H9 (cell line): ENCODE results near the gene APOBEC3G. TPM values are rescaled to one million over a fixed set of nuclear protein-coding genes. Genes with fewer than 3 reads are reported as not detected.

Source experiments
- DNase-seq: peaks from one replicate; pipeline ENCODE4 v3.0.0-alpha.2; 2017
- H2AFZ ChIP-seq: one replicate; pipeline ENCODE4 v1.6.1; 2013; ENCODE audit warnings: mild to moderate bottlenecking, low read length, control low read depth, moderate library complexity
- H2AK5ac ChIP-seq: 2 replicates; pipeline ENCODE4 v1.6.1; 2013; ENCODE audit warnings: low read length, control low read depth, mixed read lengths; ENCODE audit not compliant: insufficient read length
- H2BK120ac ChIP-seq: one replicate; pipeline ENCODE4 v1.6.1; 2013; ENCODE audit warnings: low read depth, mild to moderate bottlenecking, low read length, control low read depth, inconsistent platforms; ENCODE audit not compliant: poor library complexity, severe bottlenecking
- H2BK12ac ChIP-seq: 2 replicates; pipeline ENCODE4 v1.6.1; 2013; ENCODE audit warnings: low read length, control low read depth, mixed read lengths, low read depth; ENCODE audit not compliant: insufficient read length
- H2BK15ac ChIP-seq: 2 replicates; pipeline ENCODE4 v1.6.1; 2013; ENCODE audit warnings: low read depth, low read length, control low read depth
- H2BK20ac ChIP-seq: one replicate; pipeline ENCODE4 v1.6.1; 2013; ENCODE audit warnings: low read depth, mild to moderate bottlenecking, low read length, control low read depth, inconsistent platforms; ENCODE audit not compliant: poor library complexity, severe bottlenecking
- H2BK5ac ChIP-seq: 2 replicates; pipeline ENCODE4 v1.6.1; 2013; ENCODE audit warnings: low read length, control low read depth, mixed read lengths; ENCODE audit not compliant: insufficient read length
- H3K14ac ChIP-seq: 2 replicates; pipeline ENCODE4 v1.6.1; 2013; ENCODE audit warnings: low read length, control low read depth; ENCODE audit not compliant: insufficient read depth
- H3K18ac ChIP-seq: 2 replicates; pipeline ENCODE4 v1.6.1; 2013; ENCODE audit warnings: low read depth, mild to moderate bottlenecking, mixed read lengths, low read length, control low read depth; ENCODE audit not compliant: insufficient read length
- H3K23ac ChIP-seq: 2 replicates; pipeline ENCODE4 v1.6.1; 2013; ENCODE audit warnings: low read length, control low read depth, mixed read lengths, low read depth; ENCODE audit not compliant: insufficient read length
- H3K23me2 ChIP-seq: 2 replicates; pipeline ENCODE4 v1.6.1; 2013; ENCODE audit warnings: low read depth, mild to moderate bottlenecking, mixed read lengths, low read length, control low read depth; ENCODE audit not compliant: insufficient read length, poor library complexity, severe bottlenecking
- H3K27ac ChIP-seq: 2 replicates; pipeline ENCODE4 v1.5.1; 2013; ENCODE audit warnings: low read length, control low read depth, mixed read lengths, low read depth; ENCODE audit not compliant: insufficient read length
- H3K27me3 ChIP-seq: 2 replicates; pipeline ENCODE4 v1.6.1; 2013; ENCODE audit warnings: low read length, control low read depth, inconsistent platforms; ENCODE audit not compliant: insufficient read depth
- H3K4ac ChIP-seq: 2 replicates; pipeline ENCODE4 v1.6.1; 2013; ENCODE audit warnings: low read depth, mild to moderate bottlenecking, control low read depth, inconsistent platforms, low read length, moderate library complexity
- H3K4me1 ChIP-seq: 2 replicates; pipeline ENCODE4 v1.6.1; 2013; ENCODE audit warnings: low read length, control low read depth, inconsistent platforms; ENCODE audit not compliant: insufficient read depth
- H3K4me2 ChIP-seq: 2 replicates; pipeline ENCODE4 v1.6.1; 2013; ENCODE audit warnings: low read length, control low read depth, mixed read lengths; ENCODE audit not compliant: insufficient read length, insufficient read depth
- H3K56ac ChIP-seq: 2 replicates; pipeline ENCODE4 v1.6.1; 2013; ENCODE audit warnings: low read depth, mild to moderate bottlenecking, mixed read lengths, low read length, control low read depth; ENCODE audit not compliant: insufficient read length
- H3K79me1 ChIP-seq: 2 replicates; pipeline ENCODE4 v1.6.1; 2013; ENCODE audit warnings: low read depth, mild to moderate bottlenecking, moderate library complexity, low read length, control low read depth, inconsistent platforms; ENCODE audit not compliant: insufficient read depth, poor library complexity, severe bottlenecking
- H3K79me2 ChIP-seq: 2 replicates; pipeline ENCODE4 v1.6.1; 2013; ENCODE audit warnings: low read length, control low read depth, inconsistent platforms; ENCODE audit not compliant: insufficient read depth
- H3K9ac ChIP-seq: 2 replicates; pipeline ENCODE4 v1.6.1; 2013; ENCODE audit warnings: low read length, control low read depth, mixed read lengths; ENCODE audit not compliant: insufficient read length; ENCODE audit errors: extremely low read depth
- H3K9me3 ChIP-seq: one replicate; pipeline ENCODE4 v1.6.1; 2013; ENCODE audit warnings: low read depth, low read length, inconsistent platforms; ENCODE audit not compliant: control insufficient read depth
- H3T11ph ChIP-seq: one replicate; pipeline ENCODE4 v1.6.1; 2013; ENCODE audit warnings: mild to moderate bottlenecking, low read length, control low read depth, inconsistent platforms
- H4K20me1 ChIP-seq: one replicate; pipeline ENCODE4 v1.6.1; 2013; ENCODE audit not compliant: control insufficient read depth, insufficient read length, insufficient read depth
- H4K5ac ChIP-seq: 2 replicates; pipeline ENCODE4 v1.6.1; 2013; ENCODE audit warnings: low read depth, mild to moderate bottlenecking, mixed read lengths, low read length, control low read depth; ENCODE audit not compliant: insufficient read length
- H4K8ac ChIP-seq: replicated peaks from 2 replicates; pipeline ENCODE4 v1.6.1; 2013; ENCODE audit warnings: low read length, control low read depth, mixed read lengths, low read depth; ENCODE audit not compliant: insufficient read length
- H4K91ac ChIP-seq: 2 replicates; pipeline ENCODE4 v1.6.1; 2013; ENCODE audit warnings: low read depth, mild to moderate bottlenecking, moderate library complexity, mixed read lengths, low read length, control low read depth; ENCODE audit not compliant: insufficient read length
- H3K27ac Mint-ChIP-seq, 3 experiments: 2 replicates in 2 of 3; 3 replicates in 1 of 3; pipeline ENCODE4 v1.8.0; 2020 to 2021; ENCODE audit warnings: mixed read lengths in 3 of 3, mild to moderate bottlenecking in 1 of 3, moderate library complexity in 1 of 3
- H3K27me3 Mint-ChIP-seq: 2 replicates; pipeline ENCODE4 v1.8.0; 2021; ENCODE audit warnings: low read depth, mild to moderate bottlenecking, moderate library complexity, mixed read lengths
- H3K36me3 Mint-ChIP-seq, 3 experiments: 2 replicates in 2 of 3; 3 replicates in 1 of 3; pipeline ENCODE4 v1.8.0; 2020 to 2021; ENCODE audit warnings: low read depth in 3 of 3, mixed read lengths in 3 of 3; ENCODE audit not compliant: insufficient read depth in 1 of 3
- H3K4me1 Mint-ChIP-seq, 2 experiments: 2 replicates each; pipeline ENCODE4 v1.8.0; 2020; ENCODE audit warnings: mixed read lengths in 2 of 2
- H3K4me3 Mint-ChIP-seq, 2 experiments: 2 replicates in 1 of 2; 3 replicates in 1 of 2; pipeline ENCODE4 v1.8.0; 2020 to 2021; ENCODE audit warnings: mild to moderate bottlenecking in 2 of 2, mixed read lengths in 2 of 2, moderate library complexity in 1 of 2
- H3K9me3 Mint-ChIP-seq, 2 experiments: 2 replicates in 1 of 2; 3 replicates in 1 of 2; pipeline ENCODE4 v1.8.0; 2020; ENCODE audit warnings: mild to moderate bottlenecking in 2 of 2, mixed read lengths in 2 of 2, moderate library complexity in 1 of 2
- CTCF ChIP-seq: fragments of 200-600 bp; sonication (generic); conservative IDR thresholded peaks from 3 replicates; pipeline ENCODE4 v1.8.0; 2021; ENCODE audit warnings: antibody characterized with exemption, mild to moderate bottlenecking
- whole genome bisulfite sequencing: extraction: QIAGEN DNeasy Blood & Tissue Kit; methylation state at CpG from one replicate; pipeline ENCODE4 v1.1.7; 2013; ENCODE audit warnings: missing lambda C conversion rate, low lambda C conversion rate, mixed read lengths; ENCODE audit not compliant: insufficient read length; ENCODE audit errors: extremely low coverage; 5-methylcytosine and 5-hydroxymethylcytosine counted together
- total RNA-seq: library from RNA; stranded (reverse); gene quantifications from 2 replicates; pipeline ENCODE4 v1.2.1, GENCODE V29; 2021

The APOBEC3G gene
- total RNA-seq, 1 experiment from 2014 or later, result 2.4 TPM

GRCh38 chr22:39084666-39085065, 7.6 kb downstream of the APOBEC3G start:
- Mint-ChIP-seq H3K9me3 (no peaks in the 10 kb centered on the region; a peak in 1 of 5 replicates), H3K27ac (no peak overlapping the region), H3K36me3 (no peaks in the 10 kb centered on the region), H3K4me3 (no peak overlapping the region), H3K27me3 (no peaks in the 10 kb centered on the region; the same call in 1 of the 2 replicates), H3K4me1 (peaks cover 8 to 32% of the 10 kb centered on the region in 2 experiments)
- no peak overlapping the region for H3K23ac ChIP-seq
- no peak overlapping the region for H4K91ac ChIP-seq
- H3K4me2 ChIP-seq, result no peak overlapping the region
- H3K4me1 ChIP-seq, result peaks cover 4% of the 10 kb centered on the region; the same call in 1 of the 2 replicates
- no peak overlapping the region for H3K14ac ChIP-seq
- H3K27ac ChIP-seq, result no peak overlapping the region
- H3T11ph ChIP-seq, result no peak overlapping the region
- no peaks in the 10 kb centered on the region for H3K23me2 ChIP-seq
- WGBS, result no CpG with 5 or more reads among the region's 8 CpGs
- no peak for DNase-seq
- H4K5ac ChIP-seq, result no peak overlapping the region
- H2BK15ac ChIP-seq, result no peak overlapping the region
- H3K9me3 ChIP-seq, result no peaks in the 10 kb centered on the region
- no peak overlapping the region for H3K56ac ChIP-seq
- H3K79me1 ChIP-seq, result no peaks in the 10 kb centered on the region
- no peak overlapping the region for H2BK12ac ChIP-seq
- H3K9ac ChIP-seq, result no peak overlapping the region
- no peaks in the 10 kb centered on the region for H3K79me2 ChIP-seq
- no peak overlapping the region for H2AK5ac ChIP-seq
- H2BK5ac ChIP-seq, result no peak overlapping the region
- H4K20me1 ChIP-seq, result no peaks in the 10 kb centered on the region
- H2AFZ ChIP-seq, result no peak overlapping the region
- H4K8ac ChIP-seq, result no peak overlapping the region
- H3K4ac ChIP-seq, result no peak overlapping the region
- no peak overlapping the region for H3K18ac ChIP-seq
- no peak for TF ChIP-seq CTCF
- H2BK20ac ChIP-seq, result no peak overlapping the region
- H2BK120ac ChIP-seq, result no peak overlapping the region
- no peaks in the 10 kb centered on the region for H3K27me3 ChIP-seq
